Suprapubic skin (tissue), 3 donors: ENCODE results near the gene GAL3ST2.

Experiments
- CTCF ChIP-seq, 2 donors: fragments of 200-600 bp in 1 of 2; fragments of 450-650 bp in 1 of 2; sonication (generic) in 1 of 2; IDR thresholded peaks; one replicate each; pipeline ENCODE4 v1.5.1; 2016 to 2019; ENCODE audit warnings: antibody characterized with exemption in 2 of 2, mild to moderate bottlenecking in 1 of 2, moderate library complexity in 1 of 2
- EP300 ChIP-seq: sonication (generic); formaldehyde crosslinking; IDR thresholded peaks from one replicate; pipeline ENCODE4 v1.6.1; 2017; ENCODE audit warnings: antibody characterized with exemption
- POLR2A ChIP-seq, 2 donors: fragments of 450-650 bp; IDR thresholded peaks; one replicate each; pipeline ENCODE4 v1.6.1; 2017; ENCODE audit warnings: antibody characterized with exemption in 2 of 2, mild to moderate bottlenecking in 2 of 2, moderate library complexity in 2 of 2

GRCh38 chr2:241750076-241750840 is 26.4 kb upstream of the GAL3ST2 start:
- TF ChIP-seq CTCF (IDR thresholded peaks at IDR 0.05) (no peak), POLR2A (IDR thresholded peaks at IDR 0.05) (no peak), EP300 (no peak)
